CD4-positive, alpha-beta T cell treated with Interleukin-6 at 100 ng/mL for 8 hours (primary cell): Measurements from ENCODE around the gene SUSD4.
"Not testable (repeated sequence)": the region's sequence is repeated elsewhere in the genome, so short reads cannot be mapped to it uniquely, and the experiment has no call there.

Experiments
- DNase-seq: peaks from one replicate; pipeline ENCODE4 v3.0.0-alpha.2; 2020; ENCODE audit warnings: mixed read lengths, low spot score

Gene SUSD4

GRCh38 chr1:223289621-223290020 lies 74.4 kb downstream of the SUSD4 start:
- no peak for DNase-seq

GRCh38 chr1:223288826-223289225 lies 75.2 kb downstream of the SUSD4 start:
- no peak for DNase-seq

- DNase-seq: no peak
Measured at GRCh38 chr1:223285452-223285851, 78.5 kb downstream of the SUSD4 start.

GRCh38 chr1:223283697-223284096 lies 80.3 kb downstream of the SUSD4 start:
- not testable (repeated sequence) for DNase-seq

GRCh38 chr1:223278311-223278710 lies 85.7 kb downstream of the SUSD4 start:
- not testable (repeated sequence) for DNase-seq

GRCh38 chr1:223276029-223276428 lies 87.9 kb downstream of the SUSD4 start:
- no peak for DNase-seq

- no peak for DNase-seq
Measured at GRCh38 chr1:223273511-223273910, 90.5 kb downstream of the SUSD4 start.

GRCh38 chr1:223271085-223271781 lies 92.7 kb downstream of the SUSD4 start:
- DNase-seq: no peak

GRCh38 chr1:223270155-223270554 lies 93.8 kb downstream of the SUSD4 start:
- no peak for DNase-seq

GRCh38 chr1:223269006-223269405 lies 95.0 kb downstream of the SUSD4 start:
- no peak for DNase-seq

- DNase-seq: no peak
Measured at GRCh38 chr1:223266632-223267172, 97.3 kb downstream of the SUSD4 start.

GRCh38 chr1:223264983-223265908 lies 98.7 kb downstream of the SUSD4 start:
- no peak for DNase-seq

- DNase-seq: no peak
Measured at GRCh38 chr1:223264529-223264928, 99.4 kb downstream of the SUSD4 start.

- DNase-seq: no peak
Measured at GRCh38 chr1:223261914-223262313, 102.1 kb downstream of the SUSD4 start.

- DNase-seq: no peak
Measured at GRCh38 chr1:223260712-223261111, 103.3 kb downstream of the SUSD4 start.

- no peak for DNase-seq
Measured at GRCh38 chr1:223259462-223259861, 104.5 kb downstream of the SUSD4 start.

- DNase-seq: no peak
Measured at GRCh38 chr1:223258751-223259198, 105.2 kb downstream of the SUSD4 start.

- no peak for DNase-seq
Measured at GRCh38 chr1:223257856-223258550, 106.0 kb downstream of the SUSD4 start.

GRCh38 chr1:223256034-223256433 lies 107.9 kb downstream of the SUSD4 start:
- DNase-seq: no peak

- no peak for DNase-seq
Measured at GRCh38 chr1:223253916-223254315, 110.1 kb downstream of the SUSD4 start.

GRCh38 chr1:223251387-223251786 lies 112.6 kb downstream of the SUSD4 start:
- DNase-seq: not testable (repeated sequence)

- no peak for DNase-seq
Measured at GRCh38 chr1:223250632-223251015, 113.4 kb downstream of the SUSD4 start.
